H1 (cell line): ENCODE measurements around the gene FAM83F. TPM values are rescaled to one million over a fixed set of nuclear protein-coding genes. Genes with fewer than 3 reads are reported as not detected.

Experiments
- CTCF ChIA-PET: fragments of 300-600 bp; sonication (Branson Sonifier 250); formaldehyde crosslinking; loops from one replicate; lab custom pipeline; 2021; ENCODE audit not compliant: partially characterized antibody; lab: Charles Lee
- POLR2A ChIA-PET: fragments of 300-600 bp; sonication (Branson Sonifier 250); formaldehyde crosslinking; loops from one replicate; lab custom pipeline; 2021; ENCODE audit warnings: inconsistent platforms; ENCODE audit not compliant: partially characterized antibody; lab: Charles Lee
- DNase-seq, 2 experiments: peaks; one replicate each; pipeline versions ENCODE4 v3.0.0 to v3.0.0-alpha.2; 2010 to 2022; ENCODE audit warnings: low spot score in 2 of 2, low read depth in 1 of 2, mixed read lengths in 1 of 2
- FAIRE-seq: peaks from 2 replicates; lab custom pipeline; 2011; peaks lifted over from hg19 to GRCh38; lab: Jason Lieb, UNC
- H2AFZ ChIP-seq: 2 replicates; pipeline ENCODE4 v1.8.1; 2012; ENCODE audit warnings: low read length, inconsistent platforms
- H2AK5ac ChIP-seq: 2 replicates; pipeline ENCODE4 v1.6.1; 2013; ENCODE audit warnings: low read depth, low read length
- H2BK120ac ChIP-seq: replicated peaks from 2 replicates; pipeline ENCODE3; 2013; ENCODE audit warnings: low read depth, low read length, inconsistent platforms
- H2BK12ac ChIP-seq: 2 replicates; pipeline ENCODE4 v1.6.1; 2013; ENCODE audit warnings: low read depth, low read length
- H2BK15ac ChIP-seq: 2 replicates; pipeline ENCODE4 v1.6.1; 2013; ENCODE audit warnings: low read length
- H2BK20ac ChIP-seq: 2 replicates; pipeline ENCODE4 v1.6.1; 2013; ENCODE audit warnings: low read length
- H2BK5ac ChIP-seq: 2 replicates; pipeline ENCODE4 v1.6.1; 2013; ENCODE audit warnings: low read depth, low read length
- H3K14ac ChIP-seq: 2 replicates; pipeline ENCODE4 v1.6.1; 2013; ENCODE audit warnings: inconsistent platforms; ENCODE audit not compliant: insufficient read length
- H3K18ac ChIP-seq: 2 replicates; pipeline ENCODE4 v1.6.1; 2013; ENCODE audit warnings: low read length; ENCODE audit errors: extremely low read depth
- H3K23ac ChIP-seq: 2 replicates; pipeline ENCODE4 v1.6.1; 2013; ENCODE audit warnings: inconsistent platforms; ENCODE audit not compliant: insufficient read length
- H3K23me2 ChIP-seq: 2 replicates; pipeline ENCODE4 v1.6.1; 2013; ENCODE audit warnings: low read depth, low read length
- H3K27ac ChIP-seq: 2 replicates; pipeline ENCODE4 v1.6.1; 2011; ENCODE audit warnings: low read depth, low read length, inconsistent platforms
- H3K27me3 ChIP-seq, 4 experiments: replicated peaks in 1 of 4; 1 replicate in 1 of 4; 2 replicates in 3 of 4; pipeline versions ENCODE4 v1.6.1 to v1.8.1; 2011 to 2013; ENCODE audit warnings: low read length in 3 of 4, mild to moderate bottlenecking in 3 of 4, inconsistent platforms in 2 of 4, mixed read lengths in 2 of 4, moderate library complexity in 1 of 4; ENCODE audit not compliant: control insufficient read depth in 3 of 4, insufficient read depth in 3 of 4; ENCODE audit errors: extremely low read depth in 1 of 4
- H3K36me3 ChIP-seq, 4 experiments: 2 replicates each; pipeline versions ENCODE4 v1.6.1 to v1.8.1; 2011 to 2013; ENCODE audit warnings: mild to moderate bottlenecking in 4 of 4, low read length in 3 of 4, moderate library complexity in 2 of 4, control low read depth in 1 of 4, inconsistent platforms in 1 of 4; ENCODE audit not compliant: insufficient read depth in 4 of 4, control insufficient read depth in 2 of 4
- H3K4ac ChIP-seq: replicated peaks from 2 replicates; pipeline ENCODE3; 2013; ENCODE audit warnings: low read length, low read depth, mixed read lengths, inconsistent platforms; ENCODE audit not compliant: insufficient read length
- H3K4me1 ChIP-seq, 4 experiments: replicated peaks in 1 of 4; 1 replicate in 1 of 4; 2 replicates in 3 of 4; pipeline versions ENCODE4 v1.6.1 to v1.8.1; 2011 to 2013; ENCODE audit warnings: low read length in 3 of 4, inconsistent platforms in 2 of 4, mixed read lengths in 1 of 4; ENCODE audit not compliant: insufficient read depth in 4 of 4, control insufficient read depth in 3 of 4
- H3K4me2 ChIP-seq, 2 experiments: 2 replicates each; pipeline versions ENCODE4 v1.6.1 to v1.8.1; 2011 to 2013; ENCODE audit warnings: low read depth in 2 of 2, low read length in 2 of 2, control low read depth in 1 of 2, inconsistent platforms in 1 of 2, mild to moderate bottlenecking in 1 of 2; ENCODE audit not compliant: insufficient read depth in 1 of 2
- H3K4me3 ChIP-seq, 4 experiments: fragments of 200-600, 300-600 bp in 1 of 4; sonication (generic), shearing (Covaris generic), sonication (Bioruptor Twin) in 1 of 4; 2 replicates each; pipeline versions ENCODE4 v1.5.1 to v1.8.1; 2011 to 2016; ENCODE audit warnings: low read length in 4 of 4, low read depth in 3 of 4, control low read depth in 2 of 4, inconsistent platforms in 2 of 4, mild to moderate bottlenecking in 2 of 4, mixed read lengths in 1 of 4, moderate library complexity in 1 of 4; ENCODE audit not compliant: insufficient read depth in 2 of 4; ENCODE audit errors: extremely low read depth in 1 of 4
- H3K56ac ChIP-seq: replicated peaks from 2 replicates; pipeline ENCODE3; 2013; ENCODE audit warnings: low read depth, mild to moderate bottlenecking, mixed read lengths, low read length, inconsistent platforms; ENCODE audit not compliant: insufficient read length
- H3K79me1 ChIP-seq: 2 replicates; pipeline ENCODE4 v1.6.1; 2013; ENCODE audit warnings: low read depth, low read length, control low read depth
- H3K79me2 ChIP-seq, 2 experiments: 2 replicates each; pipeline versions ENCODE4 v1.6.1 to v1.8.1; 2012 to 2013; ENCODE audit warnings: low read length in 2 of 2, mild to moderate bottlenecking in 2 of 2, inconsistent platforms in 1 of 2; ENCODE audit not compliant: insufficient read depth in 2 of 2, control insufficient read depth in 1 of 2
- H3K9ac ChIP-seq, 4 experiments: replicated peaks in 1 of 4; 1 replicate in 1 of 4; 2 replicates in 3 of 4; pipeline versions ENCODE4 v1.6.1 to v1.8.1; 2011 to 2013; ENCODE audit warnings: low read depth in 3 of 4, low read length in 3 of 4, control low read depth in 2 of 4, mild to moderate bottlenecking in 2 of 4, moderate library complexity in 2 of 4, inconsistent platforms in 1 of 4; ENCODE audit errors: extremely low read depth in 1 of 4
- H3K9me3 ChIP-seq, 2 experiments: 2 replicates each; pipeline versions ENCODE4 v1.6.1 to v1.8.1; 2012 to 2013; ENCODE audit warnings: mild to moderate bottlenecking in 2 of 2, moderate library complexity in 2 of 2, control low read depth in 1 of 2, inconsistent platforms in 1 of 2, low read depth in 1 of 2, low read length in 1 of 2, mixed read lengths in 1 of 2; ENCODE audit not compliant: insufficient read depth in 2 of 2
- H4K20me1 ChIP-seq, 2 experiments: replicated peaks in 1 of 2; 2 replicates each; pipeline versions ENCODE3 to v1.8.1; 2011 to 2013; ENCODE audit warnings: inconsistent platforms in 2 of 2, low read length in 2 of 2, mild to moderate bottlenecking in 1 of 2; ENCODE audit not compliant: insufficient read depth in 2 of 2, control insufficient read depth in 1 of 2
- H4K5ac ChIP-seq: 2 replicates; pipeline ENCODE4 v1.6.1; 2013; ENCODE audit warnings: low read length, low read depth, mixed read lengths, inconsistent platforms; ENCODE audit not compliant: insufficient read length
- H4K8ac ChIP-seq: 2 replicates; pipeline ENCODE4 v1.8.0; 2013; ENCODE audit warnings: mild to moderate bottlenecking, moderate library complexity, low read length, inconsistent platforms; ENCODE audit not compliant: insufficient read depth; ENCODE audit errors: extremely low read depth
- H4K91ac ChIP-seq: replicated peaks from 2 replicates; pipeline ENCODE3; 2013; ENCODE audit warnings: low read length, mixed read lengths, inconsistent platforms; ENCODE audit not compliant: insufficient read length
- BCL11A ChIP-seq, 2 experiments: IDR thresholded peaks; one replicate each; pipeline ENCODE4 v1.6.1; 2011; ENCODE audit warnings: low read depth in 2 of 2, low read length in 2 of 2, mild to moderate bottlenecking in 2 of 2
- CREB1 ChIP-seq: IDR thresholded peaks from 2 replicates; pipeline ENCODE4 v1.6.1; 2012; ENCODE audit warnings: inconsistent platforms
- RNF2 ChIP-seq: fragments of 200-900, 300-1000 bp; sonication (generic); IDR thresholded peaks from 2 replicates; pipeline ENCODE4 v1.7.1; 2016; ENCODE audit warnings: borderline replicate concordance, low read depth, mild to moderate bottlenecking, antibody characterized with exemption, low read length; ENCODE audit not compliant: poor library complexity, severe bottlenecking; ENCODE audit errors: missing control alignments
- RXRA ChIP-seq: IDR thresholded peaks from 2 replicates; pipeline ENCODE4 v1.6.1; 2011; ENCODE audit warnings: low read depth, mild to moderate bottlenecking, low read length, moderate library complexity; ENCODE audit not compliant: insufficient read depth
- TAF7 ChIP-seq: optimal IDR thresholded peaks from 2 replicates; pipeline ENCODE3; 2011; ENCODE audit warnings: low read depth, mild to moderate bottlenecking, inconsistent platforms, low read length, moderate library complexity, borderline replicate concordance
- WGBS, 2 experiments: shearing (Covaris generic) in 1 of 2; methylation state at CpG; one replicate each; pipeline versions ENCODE4 v1.1.6 to v1.1.7; 2013 to 2015; ENCODE audit warnings: low lambda C conversion rate in 2 of 2, mixed read lengths in 2 of 2, inconsistent platforms in 1 of 2, low coverage in 1 of 2, missing lambda C conversion rate in 1 of 2; ENCODE audit not compliant: insufficient replicate concordance in 2 of 2, insufficient coverage in 1 of 2, insufficient read length in 1 of 2; ENCODE audit errors: extremely low coverage in 1 of 2, missing lambda C conversion rate in 1 of 2; 5-methylcytosine and 5-hydroxymethylcytosine counted together
- polyA plus RNA-seq, 7 experiments: library from polyadenylated mRNA; depleted of rRNA in 3 of 7; stranded (reverse) in 5 of 7; unstranded in 2 of 7; fragments of >200 nt in 5 of 7; fragments of 200-250 nt in 2 of 7; gene quantifications; 1 replicate in 5 of 7; 2 replicates in 1 of 7; 4 replicates in 1 of 7; pipeline versions ENCODE4 v1.2.1 to v1.2.3, GENCODE V29; 2011 to 2013; ENCODE audit warnings: missing spikeins in 2 of 7, mixed read lengths in 2 of 7
- total RNA-seq: library from RNA; stranded (reverse); fragmentation: NEBNext Ultra II Directional; extraction: Animal tissue kit (Norgen Biotek cat#: 25700); gene quantifications from 2 replicates; pipeline ENCODE4 v1.2.1, GENCODE V29; 2021

FAM83F gene
- total and polyA plus RNA-seq, 2 of the 8 experiments (the other 6 are each of a cell fraction or from before 2014, with no cell fraction given), result 8.6 to 18.9 TPM

DNA sequence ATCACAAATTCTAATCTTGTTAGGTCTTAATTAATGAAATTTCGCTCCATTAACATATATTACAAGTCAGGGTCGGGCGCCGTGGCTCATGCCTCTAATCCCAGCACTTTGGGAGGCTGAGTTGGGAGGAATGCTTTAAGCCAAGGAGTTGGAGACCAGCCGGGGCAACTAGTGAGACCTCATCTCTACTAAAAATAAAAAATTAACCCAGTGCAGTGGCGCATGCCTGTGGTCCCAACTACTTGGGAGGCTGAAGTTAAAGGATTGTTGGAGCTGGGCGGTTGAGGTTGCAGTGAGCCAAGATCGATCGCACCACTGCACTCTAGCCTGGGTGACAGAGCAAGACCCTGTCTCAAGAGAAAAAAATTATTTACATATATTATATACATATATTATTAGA, 32.7 kb upstream of the FAM83F start:
- H3K56ac ChIP-seq, result no peak overlapping the region
- no peak overlapping the region for H2BK5ac ChIP-seq
- FAIRE-seq (no peak), DNase-seq (no peak)
- H3K36me3 ChIP-seq, result no peaks in the 10 kb centered on the region
- CTCF ChIA-PET, result interaction anchor here (1.9 to 3.2 kb wide), 3 partner anchors 9 to 62 kb away, joined by 7 to 14 read pairs (median 7); no protein-coding TSS in a partner anchor
- no peak overlapping the region for H3K18ac ChIP-seq
- no peak overlapping the region for H3K9ac ChIP-seq
- H4K20me1 ChIP-seq, result no peaks in the 10 kb centered on the region
- no peak overlapping the region for H2AK5ac ChIP-seq
- no peaks in the 10 kb centered on the region for H3K79me2 ChIP-seq
- no peak overlapping the region for H3K4me3 ChIP-seq
- WGBS, 2 experiments, result 87% methylated on average over 9 of the region's 9 CpGs; no CpG with 5 or more reads in 1 of the 2 experiments
- H2BK15ac ChIP-seq, result no peak overlapping the region
- H3K27me3 ChIP-seq, result peaks cover 0 to 7% (median 0%) of the 10 kb centered on the region in 4 experiments; a peak in 3 of 7 replicates
- H4K91ac ChIP-seq, result no peak overlapping the region
- H2BK20ac ChIP-seq, result no peak overlapping the region
- H3K9me3 ChIP-seq, result no peaks in the 10 kb centered on the region
- no peak overlapping the region for H4K5ac ChIP-seq
- no peak overlapping the region for H3K23ac ChIP-seq
- H3K79me1 ChIP-seq, result no peaks in the 10 kb centered on the region
- no peak overlapping the region for H3K4me2 ChIP-seq
- H3K4ac ChIP-seq, result no peak overlapping the region
- no peak overlapping the region for H4K8ac ChIP-seq
- H3K27ac ChIP-seq, result no peak overlapping the region
- no peak overlapping the region for H2BK12ac ChIP-seq
- POLR2A ChIA-PET, result interaction anchor here (1.3 kb wide), 1 partner anchor 14 kb away, joined by 3 read pairs; no protein-coding TSS in a partner anchor
- H3K14ac ChIP-seq, result no peak overlapping the region
- no peak overlapping the region for H2BK120ac ChIP-seq
- peaks cover 0 to 6% (median 3%) of the 10 kb centered on the region in 4 experiments; a peak in 4 of 7 replicates for H3K4me1 ChIP-seq
- H3K23me2 ChIP-seq, result no peaks in the 10 kb centered on the region
- no peak overlapping the region for H2AFZ ChIP-seq
- TF ChIP-seq TAF7, result no peak
- TF ChIP-seq RXRA, result no peak
- TF ChIP-seq CREB1, result no peak
- no peak for TF ChIP-seq BCL11A (IDR thresholded peaks at IDR 0.05; ENCODE audit: low read depth in 2 of 2, low read length in 2 of 2)
- no peak for TF ChIP-seq RNF2
